ENCODE results near the gene ZBTB8A. TPM values are rescaled to one million over a fixed set of nuclear protein-coding genes. Genes with fewer than 3 reads are reported as not detected.

Gene ZBTB8A
- 7.1 and 8.5 TPM in 2 replicates for total RNA-seq

DNA sequence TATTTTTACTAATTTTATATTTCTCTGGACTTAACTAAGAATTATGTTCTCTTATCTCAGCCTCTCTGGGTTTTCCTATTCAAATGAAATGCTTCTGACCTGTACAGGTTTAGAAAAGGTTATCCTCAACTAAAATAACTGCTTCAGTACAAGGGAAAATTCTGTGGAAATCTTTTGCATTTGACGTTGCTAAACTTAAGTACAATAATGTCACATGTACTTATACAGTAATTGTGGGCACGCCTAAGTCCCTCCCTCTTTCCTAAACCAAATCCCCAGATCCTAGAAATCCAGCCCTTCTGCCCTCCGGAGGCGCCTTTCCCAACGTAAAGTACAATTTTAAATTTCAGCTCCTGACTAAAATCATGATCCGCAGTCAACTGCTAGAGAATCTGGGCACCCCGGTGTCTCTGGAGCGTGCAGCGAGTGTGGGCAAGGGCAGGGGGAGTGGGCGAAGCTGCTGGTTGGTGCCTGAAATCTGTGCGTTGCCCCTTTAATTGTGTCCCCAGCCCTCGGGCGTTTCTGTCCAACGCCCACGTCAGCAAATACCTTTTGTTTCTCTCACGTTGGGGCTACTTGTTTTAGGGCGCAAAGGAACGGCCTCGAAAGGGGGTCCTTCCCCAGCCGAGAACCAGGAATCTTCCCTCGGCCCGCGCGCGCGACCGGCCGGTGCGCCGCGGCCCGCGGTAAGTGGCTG lies at the start of gene ZBTB8A:
Gene ZBTB8A (plus strand): TSS at position 541 of the 697 bp plus-strand sequence. CDS start 53,505 bp downstream, outside the sequence.

DNA sequence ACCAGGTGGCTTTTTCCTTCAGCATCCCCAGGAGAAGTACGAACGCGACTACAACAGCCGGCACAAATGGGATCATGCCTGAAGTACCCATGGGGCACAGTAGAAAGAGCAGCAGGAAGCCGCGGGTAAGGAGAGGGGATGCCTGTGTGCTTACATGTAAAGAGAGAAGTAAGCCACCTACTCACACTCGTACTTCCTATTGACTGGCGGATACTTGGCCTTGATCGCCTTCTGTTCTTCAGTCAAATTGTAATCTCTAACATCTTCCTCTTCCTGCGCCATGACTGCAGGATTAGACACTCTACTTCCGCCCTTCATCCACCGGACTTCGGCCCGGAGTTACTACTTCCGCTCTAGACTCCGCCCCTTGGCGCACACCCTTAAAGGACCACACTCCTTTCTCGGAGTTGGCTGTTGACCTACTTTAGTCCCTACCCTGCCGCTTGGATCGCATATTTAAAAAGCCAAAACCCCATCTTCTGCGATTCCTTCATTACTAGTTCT lies 111.1 kb downstream of the ZBTB8A start, which contains the start of gene ZBTB8OS:
Gene ZBTB8OS (minus strand): TSS at position 303 of the 504 bp plus-strand sequence. CDS start 21 bp downstream, at position 282.

DNA sequence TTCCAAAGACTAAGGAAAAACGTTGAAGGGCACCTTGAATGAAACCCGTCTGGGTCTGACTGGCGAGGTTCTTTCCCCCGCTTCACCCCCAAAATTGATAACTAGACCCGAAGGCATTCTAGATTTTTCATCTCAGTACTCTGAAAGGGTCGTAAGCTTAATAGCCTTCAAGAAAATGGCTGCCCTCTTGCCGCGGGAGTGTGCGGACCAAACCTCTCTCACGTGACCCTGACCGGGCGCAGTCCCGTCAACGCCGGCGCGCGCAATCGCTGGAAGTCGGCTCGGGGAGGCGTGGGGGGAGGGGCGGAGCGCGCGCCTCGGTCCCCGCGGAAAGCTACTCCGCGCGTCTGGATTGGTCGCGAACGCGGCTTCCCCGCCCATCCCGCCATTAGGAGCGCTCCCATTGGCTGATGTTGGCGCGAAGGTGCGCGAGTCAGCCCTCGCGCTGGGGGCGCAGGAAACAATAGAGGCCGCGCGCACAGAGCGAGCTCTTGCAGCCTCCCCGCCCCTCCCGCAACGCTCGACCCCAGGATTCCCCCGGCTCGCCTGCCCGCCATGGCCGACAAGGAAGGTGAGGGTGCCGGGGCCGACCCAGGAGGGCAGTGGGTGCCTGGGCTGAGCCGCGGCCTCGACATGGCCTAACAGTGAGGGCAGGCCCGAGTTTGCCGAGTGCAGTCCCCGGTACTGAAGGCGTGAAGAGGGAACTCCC lies 111.7 kb downstream of the ZBTB8A start, which contains the start of gene RBBP4:
Gene RBBP4 (plus strand): TSS at position 457 of the 709 bp plus-strand sequence. CDS start 99 bp downstream, at position 556.

Small RNA genes lying within 50 kb of the gene (small RNA-seq; reads per million reads assigned to genes)
- not detected for gene RF00019

Other genes starting within 250 kb of the ZBTB8A start
- 110 and 122 TPM in 2 replicates for gene HDAC1, start 247.3 kb upstream of the ZBTB8A start, total RNA-seq
- gene MARCKSL1, start 203.2 kb upstream of the ZBTB8A start, total RNA-seq = 118 and 121 TPM in 2 replicates
- gene FAM229A, start 176.9 kb upstream of the ZBTB8A start, total RNA-seq = 1.1 and 1.5 TPM in 2 replicates
- gene TSSK3, start 176.9 kb upstream of the ZBTB8A start, total RNA-seq = 0.27 and 0.65 TPM in 2 replicates
- 50.7 and 50.8 TPM in 2 replicates for gene BSDC1, start 145.0 kb upstream of the ZBTB8A start, total RNA-seq
- under 0.01 TPM in 2 replicates for gene ZBTB8B, start 74.4 kb upstream of the ZBTB8A start, total RNA-seq
- 31.0 and 36.3 TPM in 2 replicates for gene ZBTB8OS, start 111.1 kb downstream of the ZBTB8A start, total RNA-seq
- 203 and 213 TPM in 2 replicates for gene RBBP4, start 111.8 kb downstream of the ZBTB8A start, total RNA-seq
- gene SYNC, start 163.3 kb downstream of the ZBTB8A start, total RNA-seq = 7.8 and 10.9 TPM in 2 replicates

All from thoracic aorta endothelial cell (primary cell).